Mesothelial cell of epicardium (in vitro differentiated cells): Measurements from ENCODE around the gene SVIL. TPM values are rescaled to one million over a fixed set of nuclear protein-coding genes. Genes with fewer than 3 reads are reported as not detected.

Source experiments
- DNase-seq, 2 experiments: peaks; one replicate each; pipeline ENCODE4 v3.0.0; 2021; ENCODE audit warnings: low spot score in 2 of 2; ENCODE audit not compliant: unreplicated experiment in 2 of 2
- H3K27ac Mint-ChIP-seq: 2 replicates; pipeline ENCODE4 v1.8.0; 2021; ENCODE audit warnings: mixed read lengths
- H3K27me3 Mint-ChIP-seq: 2 replicates; pipeline ENCODE4 v1.8.0; 2021; ENCODE audit warnings: low read depth, mixed read lengths
- H3K36me3 Mint-ChIP-seq: 2 replicates; pipeline ENCODE4 v1.8.0; 2021; ENCODE audit warnings: mixed read lengths
- H3K4me1 Mint-ChIP-seq: 2 replicates; pipeline ENCODE4 v1.8.0; 2021; ENCODE audit warnings: mixed read lengths
- H3K4me3 Mint-ChIP-seq: 2 replicates; pipeline ENCODE4 v1.8.0; 2021; ENCODE audit warnings: mild to moderate bottlenecking, moderate library complexity, mixed read lengths
- H3K9me3 Mint-ChIP-seq: 2 replicates; pipeline ENCODE4 v1.8.0; 2021; ENCODE audit warnings: mixed read lengths
- total RNA-seq: library from RNA; stranded (reverse); gene quantifications from 3 replicates; pipeline ENCODE4 v1.2.1, GENCODE V29; 2021
- TF ChIP-seq, protein P1 (sequence below): fragments of 200-600 bp; sonication (generic); IDR thresholded peaks from one replicate; pipeline ENCODE4 v1.5.0; 2021; ENCODE audit warnings: antibody characterized with exemption; ENCODE audit not compliant: unreplicated experiment

The SVIL gene
- total RNA-seq, 1 donor from 2014 or later = 293 TPM

DNA sequence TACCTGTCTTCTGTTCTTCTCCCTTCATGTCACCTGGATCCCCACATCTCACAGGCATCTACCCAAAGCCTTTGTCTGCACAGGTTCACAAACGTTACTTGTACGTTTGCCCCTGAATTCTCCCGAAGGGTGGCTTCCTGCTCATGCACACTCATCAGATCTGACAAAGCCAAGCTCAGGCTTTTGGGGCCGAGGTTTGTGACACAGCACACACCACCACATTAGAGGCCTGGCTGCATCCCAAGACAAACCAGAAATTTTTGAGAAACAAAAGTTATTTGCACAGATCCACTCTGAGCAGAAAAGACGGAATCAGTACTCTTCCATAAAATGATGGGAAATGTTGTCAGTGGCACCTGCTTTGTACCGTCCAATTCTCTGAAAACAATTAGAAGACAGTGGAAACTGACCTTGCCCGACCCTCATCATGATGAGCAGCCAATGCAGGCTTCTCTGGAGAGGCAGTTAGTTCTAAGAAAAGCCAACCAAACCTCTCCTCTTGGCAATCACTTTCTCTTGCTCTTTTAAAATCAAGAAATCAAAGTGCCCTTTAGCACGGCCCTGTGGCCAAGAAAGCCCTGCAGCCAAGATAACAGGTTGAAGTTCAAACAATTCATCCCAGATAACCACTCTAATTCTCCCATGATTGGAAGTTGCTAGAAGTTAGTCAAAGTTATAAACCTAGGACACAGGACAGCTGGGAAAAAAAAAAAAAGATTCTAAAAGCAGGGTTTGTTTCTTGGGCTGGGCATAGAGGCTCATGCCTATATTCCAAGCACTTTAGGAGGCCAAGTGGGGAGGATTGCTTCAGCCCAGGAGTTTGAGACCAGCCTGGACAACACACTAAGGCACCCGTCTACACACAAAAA lies 13.6 kb upstream of the SVIL start:
- TF ChIP-seq, protein P1, sequence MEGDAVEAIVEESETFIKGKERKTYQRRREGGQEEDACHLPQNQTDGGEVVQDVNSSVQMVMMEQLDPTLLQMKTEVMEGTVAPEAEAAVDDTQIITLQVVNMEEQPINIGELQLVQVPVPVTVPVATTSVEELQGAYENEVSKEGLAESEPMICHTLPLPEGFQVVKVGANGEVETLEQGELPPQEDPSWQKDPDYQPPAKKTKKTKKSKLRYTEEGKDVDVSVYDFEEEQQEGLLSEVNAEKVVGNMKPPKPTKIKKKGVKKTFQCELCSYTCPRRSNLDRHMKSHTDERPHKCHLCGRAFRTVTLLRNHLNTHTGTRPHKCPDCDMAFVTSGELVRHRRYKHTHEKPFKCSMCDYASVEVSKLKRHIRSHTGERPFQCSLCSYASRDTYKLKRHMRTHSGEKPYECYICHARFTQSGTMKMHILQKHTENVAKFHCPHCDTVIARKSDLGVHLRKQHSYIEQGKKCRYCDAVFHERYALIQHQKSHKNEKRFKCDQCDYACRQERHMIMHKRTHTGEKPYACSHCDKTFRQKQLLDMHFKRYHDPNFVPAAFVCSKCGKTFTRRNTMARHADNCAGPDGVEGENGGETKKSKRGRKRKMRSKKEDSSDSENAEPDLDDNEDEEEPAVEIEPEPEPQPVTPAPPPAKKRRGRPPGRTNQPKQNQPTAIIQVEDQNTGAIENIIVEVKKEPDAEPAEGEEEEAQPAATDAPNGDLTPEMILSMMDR = no peak
- Mint-ChIP-seq H3K4me1 (peaks cover 51% of the 10 kb centered on the region), H3K9me3 (peaks cover 20% of the 10 kb centered on the region), H3K27me3 (no peaks in the 10 kb centered on the region), H3K27ac (peak overlapping the region; percentile 74), H3K4me3 (peak overlapping the region; percentile 0), H3K36me3 (peaks cover 42% of the 10 kb centered on the region)
- DNase-seq = peak in 1 of 2 experiments; percentile 34

DNA sequence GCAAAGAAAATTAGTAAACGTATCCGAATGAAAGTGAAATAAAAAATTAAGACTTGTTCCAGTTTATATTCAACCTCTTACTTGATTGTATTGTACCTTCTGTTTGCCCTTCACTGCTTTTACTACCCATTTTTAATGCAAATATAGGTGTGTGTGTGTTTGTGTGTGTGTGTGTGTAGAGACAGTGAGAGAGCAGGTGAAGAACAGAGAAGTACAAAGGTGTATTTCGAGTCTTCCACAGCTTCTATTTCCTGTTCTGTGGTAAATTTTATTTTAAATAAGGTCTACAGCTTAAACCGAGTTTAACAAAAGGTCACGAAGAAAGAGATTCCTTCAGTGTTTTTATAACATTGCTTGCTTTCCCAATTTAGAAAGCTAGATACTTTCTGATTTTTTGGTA lies 12.7 kb upstream of the SVIL start:
- peaks cover 37% of the 10 kb centered on the region for H3K36me3 Mint-ChIP-seq
- peaks cover 14% of the 10 kb centered on the region for H3K9me3 Mint-ChIP-seq
- peaks cover 56% of the 10 kb centered on the region for H3K4me1 Mint-ChIP-seq
- TF ChIP-seq, protein P1 = no peak
- no peak overlapping the region for H3K4me3 Mint-ChIP-seq
- no peaks in the 10 kb centered on the region for H3K27me3 Mint-ChIP-seq
- DNase-seq = no peak
- H3K27ac Mint-ChIP-seq = peak overlapping the region; percentile 37

DNA sequence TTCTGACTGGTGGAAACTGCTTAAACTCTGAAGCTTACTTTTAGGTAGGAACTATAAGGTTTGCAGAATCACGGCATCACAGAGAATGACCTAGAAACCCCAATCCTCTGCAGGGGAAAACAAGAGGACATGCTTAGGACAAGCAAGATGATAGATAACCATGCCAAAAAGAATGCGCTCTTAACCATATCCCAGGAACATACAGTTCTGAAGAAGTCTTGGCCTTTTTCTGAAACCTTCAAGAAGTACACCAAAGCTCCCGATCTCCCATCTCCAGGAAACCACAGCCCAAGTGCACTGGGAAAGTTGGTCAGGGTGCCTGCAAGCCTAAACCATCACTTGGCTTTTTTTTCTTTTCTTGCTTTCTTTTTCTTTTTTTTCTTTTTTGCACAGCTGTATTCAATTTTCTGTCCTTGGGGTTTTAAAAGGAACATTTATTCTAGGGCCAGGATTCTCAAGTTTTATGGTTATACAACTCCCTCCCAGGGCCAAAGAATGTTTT lies 12.2 kb upstream of the SVIL start:
- Mint-ChIP-seq H3K9me3 (peaks cover 10% of the 10 kb centered on the region), H3K4me1 (peaks cover 56% of the 10 kb centered on the region), H3K27ac (peak overlapping the region; percentile 83), H3K4me3 (peak overlapping the region; percentile 3), H3K36me3 (peaks cover 32% of the 10 kb centered on the region), H3K27me3 (no peaks in the 10 kb centered on the region)
- DNase-seq = no peak
- TF ChIP-seq, protein P1 = no peak

DNA sequence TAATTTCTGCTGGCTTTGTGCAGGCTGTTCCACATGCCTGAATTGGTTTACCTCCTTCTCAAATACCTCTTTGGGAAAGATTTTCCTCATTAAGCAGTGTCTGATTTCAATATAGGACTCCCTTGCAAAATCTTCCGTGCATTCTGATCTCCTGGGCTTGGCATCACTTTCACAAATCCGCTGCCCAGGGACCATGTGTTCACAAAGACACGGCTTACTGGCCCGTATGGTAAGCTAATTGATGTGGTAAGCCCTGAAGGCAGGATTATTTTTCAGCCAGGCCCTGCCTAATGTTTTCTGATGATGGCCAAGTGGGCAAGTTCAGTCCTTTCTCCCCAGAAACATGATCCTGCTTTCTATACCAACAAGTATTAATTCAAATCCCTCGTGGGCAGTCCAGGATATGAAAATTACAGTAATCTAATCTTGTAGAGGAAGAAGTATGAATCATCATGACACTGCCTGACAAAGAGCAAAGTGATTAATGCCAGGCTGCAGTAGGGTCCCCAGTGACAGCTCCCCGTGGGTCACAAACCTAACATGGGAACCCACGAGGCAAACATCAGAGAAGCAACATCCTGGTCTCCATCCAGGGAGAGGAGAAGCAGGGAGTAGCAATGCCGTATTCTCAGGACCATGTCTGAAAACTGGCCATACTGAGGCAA lies 11.6 kb upstream of the SVIL start:
- TF ChIP-seq, protein P1 = no peak
- Mint-ChIP-seq H3K9me3 (peaks cover 4% of the 10 kb centered on the region), H3K4me1 (peaks cover 56% of the 10 kb centered on the region), H3K27ac (peak overlapping the region; percentile 83), H3K36me3 (peaks cover 26% of the 10 kb centered on the region), H3K4me3 (no peak overlapping the region), H3K27me3 (no peaks in the 10 kb centered on the region)
- no peak for DNase-seq

DNA sequence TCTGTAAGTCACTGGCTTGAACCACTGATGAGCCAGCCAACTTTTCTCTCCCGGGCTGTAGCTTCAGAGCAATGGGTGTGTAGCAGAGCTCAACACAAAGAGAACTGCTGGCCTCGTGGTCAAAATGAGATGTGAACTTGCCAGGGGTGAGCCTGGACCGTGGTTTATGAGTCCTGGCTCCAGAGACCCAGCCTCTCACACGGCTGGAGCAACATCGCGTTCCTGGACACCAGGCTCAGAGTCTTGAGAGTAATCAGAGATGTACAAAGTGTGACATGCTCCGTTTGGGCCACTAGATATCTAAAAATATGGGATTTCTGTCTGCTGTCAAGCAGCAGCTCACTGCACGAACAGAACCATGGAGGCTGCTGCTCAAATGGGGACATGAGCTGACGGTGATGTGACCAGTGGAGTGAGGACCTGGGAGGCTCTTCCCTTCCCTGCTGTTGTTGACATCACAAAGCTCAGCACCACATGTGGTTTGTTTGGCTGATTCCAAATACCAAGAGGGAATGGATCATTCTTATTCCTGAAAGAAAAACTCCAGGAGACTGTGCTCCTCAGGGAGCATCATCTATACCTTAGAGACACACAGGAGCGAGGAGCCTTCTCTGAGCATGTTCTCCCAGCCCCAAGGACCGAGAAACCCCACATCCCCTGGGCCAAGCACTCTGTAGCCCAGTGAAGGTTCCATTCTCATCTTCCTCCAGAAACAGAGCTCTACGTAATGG lies 9.2 kb upstream of the SVIL start:
- Mint-ChIP-seq H3K4me1 (peaks cover 54% of the 10 kb centered on the region), H3K27ac (peak overlapping the region; percentile 34), H3K27me3 (no peaks in the 10 kb centered on the region), H3K4me3 (no peak overlapping the region), H3K36me3 (peaks cover 23% of the 10 kb centered on the region), H3K9me3 (no peaks in the 10 kb centered on the region)
- DNase-seq = no peak
- TF ChIP-seq, protein P1 = no peak
